Measurements from ENCODE around the gene CELF2.

The CELF2 gene

GRCh38 chr10:11302181-11302580, 284.5 kb downstream of the CELF2 start:
- in situ Hi-C loops (cut with HindIII; ENCODE audit: low sequenced_read_pairs) = loop anchor here (5.0 kb wide), 1 partner anchor 35 kb away; no protein-coding TSS in a partner anchor
- no peak overlapping the region for H3K4me3 ChIP-seq (ENCODE audit: low read depth, low read length)
- TF ChIP-seq, protein P1, sequence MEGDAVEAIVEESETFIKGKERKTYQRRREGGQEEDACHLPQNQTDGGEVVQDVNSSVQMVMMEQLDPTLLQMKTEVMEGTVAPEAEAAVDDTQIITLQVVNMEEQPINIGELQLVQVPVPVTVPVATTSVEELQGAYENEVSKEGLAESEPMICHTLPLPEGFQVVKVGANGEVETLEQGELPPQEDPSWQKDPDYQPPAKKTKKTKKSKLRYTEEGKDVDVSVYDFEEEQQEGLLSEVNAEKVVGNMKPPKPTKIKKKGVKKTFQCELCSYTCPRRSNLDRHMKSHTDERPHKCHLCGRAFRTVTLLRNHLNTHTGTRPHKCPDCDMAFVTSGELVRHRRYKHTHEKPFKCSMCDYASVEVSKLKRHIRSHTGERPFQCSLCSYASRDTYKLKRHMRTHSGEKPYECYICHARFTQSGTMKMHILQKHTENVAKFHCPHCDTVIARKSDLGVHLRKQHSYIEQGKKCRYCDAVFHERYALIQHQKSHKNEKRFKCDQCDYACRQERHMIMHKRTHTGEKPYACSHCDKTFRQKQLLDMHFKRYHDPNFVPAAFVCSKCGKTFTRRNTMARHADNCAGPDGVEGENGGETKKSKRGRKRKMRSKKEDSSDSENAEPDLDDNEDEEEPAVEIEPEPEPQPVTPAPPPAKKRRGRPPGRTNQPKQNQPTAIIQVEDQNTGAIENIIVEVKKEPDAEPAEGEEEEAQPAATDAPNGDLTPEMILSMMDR (IDR thresholded peaks at IDR 0.05; ENCODE audit: low read depth, low read length, missing control alignments) = no peak
- DNase-seq (ENCODE audit: low read depth) = no peak

DNA sequence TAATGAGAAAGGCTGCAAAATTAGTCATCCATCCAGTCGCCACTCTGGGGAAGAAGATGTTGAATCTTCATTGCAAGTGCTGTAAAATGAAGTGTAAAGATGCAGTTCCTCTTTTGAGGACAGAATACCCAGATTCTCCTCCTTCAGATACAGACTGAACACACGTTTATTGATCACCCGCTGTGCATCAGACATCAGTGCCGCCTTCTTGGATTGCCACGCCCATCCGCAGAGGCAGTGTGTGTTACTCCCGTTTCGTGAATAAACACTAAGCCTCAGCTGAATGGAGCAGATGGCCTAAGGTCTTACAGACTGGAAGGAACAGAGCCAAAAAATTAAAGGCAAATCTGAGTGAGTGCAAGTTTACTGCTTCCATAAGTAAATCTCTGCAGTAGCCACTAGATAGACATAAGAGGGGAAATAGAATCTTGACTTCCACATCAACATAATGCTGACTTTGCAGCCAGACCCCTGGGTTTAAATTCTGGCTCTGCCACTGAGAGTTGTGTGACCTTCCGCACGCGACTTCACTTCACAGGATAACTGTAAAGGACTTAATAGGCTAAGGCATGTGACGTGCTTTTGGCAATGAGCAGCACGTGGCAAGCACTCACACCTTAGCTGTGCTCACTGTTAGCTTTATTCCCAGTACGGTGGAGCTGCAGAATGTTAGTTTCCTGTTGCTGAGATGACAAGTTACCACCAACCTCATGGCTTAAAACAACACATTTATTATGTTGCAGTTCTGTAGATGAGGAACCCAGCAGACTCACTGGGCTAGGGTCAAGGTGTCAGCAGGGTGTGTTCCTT, 285.9 kb downstream of the CELF2 start:
- H3K4me3 ChIP-seq (ENCODE audit: low read depth, low read length) = no peak overlapping the region
- TF ChIP-seq, protein P1 (IDR thresholded peaks at IDR 0.05; ENCODE audit: low read depth, low read length, missing control alignments) = no peak
- DNase-seq (ENCODE audit: low read depth) = no peak
- in situ Hi-C loops (cut with HindIII; ENCODE audit: low sequenced_read_pairs) = loop anchor here (5.0 kb wide), 1 partner anchor 34 kb away; no protein-coding TSS in a partner anchor

- in situ Hi-C loops (cut with HindIII; ENCODE audit: low sequenced_read_pairs) = loop anchor here (5.0 kb wide), 1 partner anchor 32 kb away; no protein-coding TSS in a partner anchor
- H3K4me3 ChIP-seq (ENCODE audit: low read depth, low read length) = no peak overlapping the region
- no peak for DNase-seq (ENCODE audit: low read depth)
- TF ChIP-seq, protein P1 (IDR thresholded peaks at IDR 0.05; ENCODE audit: low read depth, low read length, missing control alignments) = no peak
Measured at GRCh38 chr10:11304906-11305585, 287.4 kb downstream of the CELF2 start.

- no peak overlapping the region for H3K4me3 ChIP-seq (ENCODE audit: low read depth, low read length)
- TF ChIP-seq, protein P1 (IDR thresholded peaks at IDR 0.05; ENCODE audit: low read depth, low read length, missing control alignments) = no peak
- in situ Hi-C loops (cut with HindIII; ENCODE audit: low sequenced_read_pairs) = no loop called here
- no peak for DNase-seq (ENCODE audit: low read depth)
Measured at GRCh38 chr10:11305825-11306593, 288.3 kb downstream of the CELF2 start.

DNA sequence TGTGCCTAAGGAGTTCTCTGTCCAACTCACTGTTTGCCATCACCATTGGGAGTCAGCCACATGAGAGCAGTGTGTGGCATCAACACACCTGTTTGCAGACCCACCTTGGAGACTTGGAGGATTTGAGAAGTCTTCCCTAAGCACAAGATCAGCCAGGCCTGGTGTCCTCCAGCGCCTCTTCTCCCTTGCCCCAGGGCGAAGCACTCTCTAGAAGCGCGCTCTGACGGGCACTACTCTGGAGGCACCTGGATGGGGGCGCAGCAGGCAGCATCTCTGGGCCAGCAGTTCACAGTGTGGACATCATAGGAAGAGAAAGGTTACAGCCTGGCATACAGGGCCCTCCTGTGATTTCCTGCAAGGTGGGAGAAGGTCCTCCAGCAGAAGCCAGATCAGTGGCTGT, 289.3 kb downstream of the CELF2 start:
- in situ Hi-C loops (cut with HindIII; ENCODE audit: low sequenced_read_pairs) = no loop called here
- H3K4me3 ChIP-seq (ENCODE audit: low read depth, low read length) = no peak overlapping the region
- no peak for DNase-seq (ENCODE audit: low read depth)
- TF ChIP-seq, protein P1 (IDR thresholded peaks at IDR 0.05; ENCODE audit: low read depth, low read length, missing control alignments) = no peak

DNA sequence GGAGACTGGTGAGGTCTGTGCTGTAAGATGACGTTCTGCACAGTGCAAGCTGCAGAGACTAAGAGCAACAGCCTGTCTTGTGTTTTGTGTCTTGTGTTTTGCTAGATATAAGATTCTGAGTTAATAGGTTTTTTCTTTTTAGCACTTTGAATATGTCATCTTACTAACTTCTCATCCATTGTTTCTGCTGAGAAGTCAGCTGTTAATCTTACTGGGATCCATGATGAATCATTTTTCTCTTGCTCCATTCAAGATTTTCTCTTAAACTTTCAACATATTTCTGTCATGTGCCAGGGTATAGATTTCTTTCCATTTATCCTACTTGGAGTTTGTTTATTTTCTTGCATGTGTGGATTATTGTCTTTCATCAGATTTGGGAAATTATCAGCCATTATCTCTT, 290.3 kb downstream of the CELF2 start:
- no peak for DNase-seq (ENCODE audit: low read depth)
- TF ChIP-seq, protein P1 (IDR thresholded peaks at IDR 0.05; ENCODE audit: low read depth, low read length, missing control alignments) = no peak
- H3K4me3 ChIP-seq (ENCODE audit: low read depth, low read length) = no peak overlapping the region
- in situ Hi-C loops (cut with HindIII; ENCODE audit: low sequenced_read_pairs) = no loop called here
